Measurements from ENCODE around the gene AP3S2. TPM values are rescaled to one million over a fixed set of nuclear protein-coding genes. Genes with fewer than 3 reads are reported as not detected.

Gene AP3S2
- total RNA-seq, 4 donors from 2014 or later, result 17.4 to 70.6 (median 35.9) TPM

- Histone ChIP-seq H3K36me3 (no peaks in the 10 kb centered on the region), H3K27me3 (no peaks in the 10 kb centered on the region), H3K9me3 (no peaks in the 10 kb centered on the region), H3K4me3 (no peak overlapping the region), H3K4me1 (no peaks in the 10 kb centered on the region), H3K27ac (no peak overlapping the region)
- no peak for DNase-seq
- TF ChIP-seq, protein P1, sequence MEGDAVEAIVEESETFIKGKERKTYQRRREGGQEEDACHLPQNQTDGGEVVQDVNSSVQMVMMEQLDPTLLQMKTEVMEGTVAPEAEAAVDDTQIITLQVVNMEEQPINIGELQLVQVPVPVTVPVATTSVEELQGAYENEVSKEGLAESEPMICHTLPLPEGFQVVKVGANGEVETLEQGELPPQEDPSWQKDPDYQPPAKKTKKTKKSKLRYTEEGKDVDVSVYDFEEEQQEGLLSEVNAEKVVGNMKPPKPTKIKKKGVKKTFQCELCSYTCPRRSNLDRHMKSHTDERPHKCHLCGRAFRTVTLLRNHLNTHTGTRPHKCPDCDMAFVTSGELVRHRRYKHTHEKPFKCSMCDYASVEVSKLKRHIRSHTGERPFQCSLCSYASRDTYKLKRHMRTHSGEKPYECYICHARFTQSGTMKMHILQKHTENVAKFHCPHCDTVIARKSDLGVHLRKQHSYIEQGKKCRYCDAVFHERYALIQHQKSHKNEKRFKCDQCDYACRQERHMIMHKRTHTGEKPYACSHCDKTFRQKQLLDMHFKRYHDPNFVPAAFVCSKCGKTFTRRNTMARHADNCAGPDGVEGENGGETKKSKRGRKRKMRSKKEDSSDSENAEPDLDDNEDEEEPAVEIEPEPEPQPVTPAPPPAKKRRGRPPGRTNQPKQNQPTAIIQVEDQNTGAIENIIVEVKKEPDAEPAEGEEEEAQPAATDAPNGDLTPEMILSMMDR (IDR thresholded peaks at IDR 0.05), result no peak
- no peak for TF ChIP-seq POLR2A (IDR thresholded peaks at IDR 0.05)
- intact Hi-C loops (cut with DNase I; ENCODE audit: low total_unique reads), result no loop called here
Measured at GRCh38 chr15:89787944-89788343, 105.8 kb downstream of the AP3S2 start.

DNA sequence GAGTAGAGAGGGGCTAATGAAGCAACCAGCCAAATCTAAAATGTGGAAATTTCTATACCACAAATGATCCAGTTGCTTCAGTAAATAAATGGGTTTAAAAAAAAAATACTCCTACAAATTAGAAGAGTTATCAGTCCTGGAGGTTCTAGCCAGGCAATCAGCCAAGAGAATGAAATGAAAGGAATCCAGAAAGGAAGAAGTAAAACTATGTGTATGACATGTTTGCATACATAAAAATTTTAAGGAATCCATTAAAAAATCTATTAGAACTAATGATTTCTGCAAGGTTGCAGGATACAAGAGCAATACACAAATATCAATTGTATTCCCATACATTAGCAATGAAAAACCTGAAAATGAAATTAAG lies 108.0 kb downstream of the AP3S2 start:
- no peak overlapping the region for H3K4me3 ChIP-seq
- DNase-seq, result no peak
- no peaks in the 10 kb centered on the region for H3K27me3 ChIP-seq
- H3K36me3 ChIP-seq, result no peaks in the 10 kb centered on the region
- no peak overlapping the region for H3K27ac ChIP-seq
- no peaks in the 10 kb centered on the region for H3K9me3 ChIP-seq
- intact Hi-C loops (cut with DNase I; ENCODE audit: low total_unique reads), result no loop called here
- H3K4me1 ChIP-seq, result no peaks in the 10 kb centered on the region
- TF ChIP-seq POLR2A (IDR thresholded peaks at IDR 0.05), result no peak
- TF ChIP-seq, protein P1 (IDR thresholded peaks at IDR 0.05), result no peak

DNA sequence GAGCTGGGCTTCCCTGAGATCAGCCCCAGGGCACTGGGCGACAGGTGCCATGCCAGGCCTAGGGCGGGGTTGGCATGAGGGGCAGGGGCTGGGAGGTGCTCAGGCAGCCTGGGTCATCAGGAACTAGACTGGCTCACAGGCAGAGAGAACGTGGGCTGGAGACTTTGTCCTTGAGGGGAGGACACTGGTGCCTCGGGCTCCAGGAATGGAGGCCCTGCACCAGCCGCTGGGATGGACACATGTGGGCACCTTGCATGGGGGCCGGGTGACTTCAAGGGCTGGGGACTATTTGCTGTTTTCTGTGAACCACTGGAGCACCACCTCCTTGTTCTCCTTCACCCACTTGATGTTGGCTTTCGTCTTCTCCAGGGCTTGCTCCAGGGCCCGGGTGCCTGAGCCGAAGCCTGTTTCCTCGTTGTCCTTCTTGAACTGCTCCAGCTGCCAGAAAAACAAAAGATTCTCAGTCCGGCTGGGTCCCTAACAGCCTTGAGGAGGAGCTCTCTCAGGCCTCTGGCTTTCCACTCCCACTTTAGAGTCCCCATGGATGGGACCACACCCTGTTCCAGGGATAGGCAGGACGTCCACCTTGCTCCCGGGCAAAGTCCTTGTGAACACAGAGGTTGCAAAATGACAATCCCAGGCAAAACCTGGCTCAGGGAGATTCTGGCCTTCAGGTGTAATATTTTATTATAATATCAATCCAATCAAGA lies 108.6 kb downstream of the AP3S2 start:
- no peak for DNase-seq
- Histone ChIP-seq H3K36me3 (no peaks in the 10 kb centered on the region), H3K4me3 (no peak overlapping the region), H3K4me1 (no peaks in the 10 kb centered on the region), H3K9me3 (no peaks in the 10 kb centered on the region), H3K27ac (no peak overlapping the region), H3K27me3 (no peaks in the 10 kb centered on the region)
- TF ChIP-seq POLR2A (IDR thresholded peaks at IDR 0.05), result no peak
- TF ChIP-seq, protein P1 (IDR thresholded peaks at IDR 0.05), result no peak
- intact Hi-C loops (cut with DNase I; ENCODE audit: low total_unique reads), result no loop called here

DNA sequence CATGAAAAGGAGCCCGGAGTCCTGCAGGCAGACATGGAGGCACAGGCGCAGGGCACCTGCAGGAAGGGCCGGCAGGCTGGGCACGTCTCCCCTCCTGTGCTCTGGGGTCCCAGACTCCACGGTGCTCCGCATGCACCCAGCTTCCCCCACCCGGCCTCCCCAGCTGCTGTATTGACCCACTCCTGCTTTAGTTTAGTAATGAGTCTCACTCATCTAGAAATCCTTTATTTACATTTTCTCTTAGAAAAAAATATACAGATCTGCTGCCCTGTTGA lies 109.2 kb downstream of the AP3S2 start:
- Histone ChIP-seq H3K27ac (no peak overlapping the region), H3K9me3 (no peaks in the 10 kb centered on the region), H3K4me3 (no peak overlapping the region), H3K27me3 (no peaks in the 10 kb centered on the region), H3K4me1 (no peaks in the 10 kb centered on the region), H3K36me3 (no peaks in the 10 kb centered on the region)
- intact Hi-C loops (cut with DNase I; ENCODE audit: low total_unique reads), result no loop called here
- TF ChIP-seq, protein P1 (IDR thresholded peaks at IDR 0.05), result no peak
- no peak for TF ChIP-seq POLR2A (IDR thresholded peaks at IDR 0.05)
- no peak for DNase-seq

DNA sequence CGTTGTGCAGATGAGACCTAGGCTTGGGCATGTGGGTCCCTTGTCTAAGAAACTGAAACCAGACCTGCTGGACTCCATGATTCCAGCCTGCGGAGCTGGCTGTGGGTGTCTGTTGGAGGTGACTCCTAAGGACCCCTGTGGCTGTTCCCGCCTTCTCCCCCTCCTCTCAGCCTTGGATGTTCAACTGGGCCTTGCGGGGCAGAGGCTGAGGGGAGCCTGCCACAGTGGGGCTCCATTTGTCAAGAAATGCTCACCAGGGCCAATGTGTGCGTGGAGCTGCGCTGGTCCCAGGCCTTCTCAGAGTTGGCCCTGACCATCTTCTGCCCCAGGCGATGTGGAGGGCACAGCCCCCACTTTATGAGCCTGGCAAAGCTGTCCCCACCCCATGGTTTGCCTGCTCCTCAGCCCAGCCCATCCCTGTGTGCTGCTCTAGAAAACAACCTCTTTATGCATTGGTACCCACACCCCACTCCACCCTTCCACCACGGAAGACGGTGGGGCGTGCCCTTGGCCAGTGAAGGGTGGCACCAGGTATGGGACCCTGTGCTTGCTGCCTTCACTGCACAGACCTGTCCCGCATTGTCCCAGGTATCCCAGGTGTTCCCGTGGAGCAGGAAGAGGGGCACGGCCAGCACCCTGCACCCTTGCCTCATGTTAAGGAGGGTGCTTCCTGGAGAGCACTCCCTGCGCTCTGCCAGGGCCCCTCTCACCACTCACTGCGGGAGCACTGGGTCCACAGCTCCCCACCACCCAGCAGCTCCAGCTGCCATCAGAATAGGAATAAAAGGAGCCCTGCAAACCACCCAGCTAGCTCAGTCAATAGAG lies 109.7 kb downstream of the AP3S2 start:
- Histone ChIP-seq H3K36me3 (no peaks in the 10 kb centered on the region), H3K27me3 (no peaks in the 10 kb centered on the region), H3K4me1 (no peaks in the 10 kb centered on the region), H3K4me3 (no peak overlapping the region), H3K27ac (no peak overlapping the region), H3K9me3 (no peaks in the 10 kb centered on the region)
- no peak for DNase-seq
- intact Hi-C loops (cut with DNase I; ENCODE audit: low total_unique reads), result no loop called here
- no peak for TF ChIP-seq POLR2A (IDR thresholded peaks at IDR 0.05)
- TF ChIP-seq, protein P1 (IDR thresholded peaks at IDR 0.05), result no peak
